HepG2 (cell line): ENCODE data around the gene GLRA3. TPM values are rescaled to one million over a fixed set of nuclear protein-coding genes. Genes with fewer than 3 reads are reported as not detected.

Experiments used
- ATAC-seq: fragments of 200-7000 bp; cut with Tn5 transposase; 3 replicates; pipeline ENCODE4 v1.9.1; 2020; ENCODE audit warnings: mild to moderate bottlenecking, moderate library complexity
- BruUV-seq: library from RNA; stranded (reverse); fragments of 400-500 nt; replicated peaks from 2 replicates; lab custom pipeline; 2021; lab: Mats Ljungman, UMichigan
- CTCF ChIA-PET: fragments of 300-600 bp; formaldehyde crosslinking; extraction: SDS; loops from one replicate; lab custom pipeline; 2021; ENCODE audit warnings: low total read pairs, inconsistent platforms, low intra/inter-chr PET ratio; lab: Yijun Ruan, JAX
- POLR2A ChIA-PET: fragments of 350-600 bp; sonication (Branson Sonifier 250); formaldehyde crosslinking; loops from one replicate; lab custom pipeline; 2020; ENCODE audit warnings: antibody characterized with exemption, inconsistent platforms; lab: Yijun Ruan, JAX
- DNase-seq: peaks from one replicate; pipeline ENCODE4 v3.0.0-alpha.2; 2015; ENCODE audit warnings: low spot score
- FAIRE-seq: peaks from 3 replicates; lab custom pipeline; 2011; peaks lifted over from hg19 to GRCh38; lab: Jason Lieb, UNC
- H2AFZ ChIP-seq: one replicate; pipeline ENCODE4 v1.6.1; 2011; ENCODE audit warnings: low read length, inconsistent platforms
- H3K27ac ChIP-seq: fragments of 300-600 bp; 3 replicates; pipeline ENCODE4 v1.8.0; 2011; ENCODE audit warnings: mixed run types, mild to moderate bottlenecking, mixed read lengths, low read length, inconsistent platforms; ENCODE audit not compliant: insufficient read depth; ENCODE audit errors: extremely low read length
- H3K27me3 ChIP-seq, 2 experiments: fragments of 200-600 bp in 1 of 2; 2 replicates in 1 of 2; 3 replicates in 1 of 2; pipeline versions ENCODE4 v1.6.0 to v1.8.0; 2011; ENCODE audit warnings: low read length in 2 of 2, mild to moderate bottlenecking in 2 of 2, moderate library complexity in 2 of 2, inconsistent platforms in 1 of 2; ENCODE audit not compliant: insufficient read depth in 2 of 2, control insufficient read depth in 1 of 2
- H3K36me3 ChIP-seq, 2 experiments: fragments of 200-600 bp in 1 of 2; replicated peaks in 1 of 2; 2 replicates in 1 of 2; 3 replicates in 1 of 2; pipeline versions ENCODE4 v1.5.1 to v1.8.0; 2011; ENCODE audit warnings: low read length in 2 of 2, inconsistent platforms in 1 of 2; ENCODE audit not compliant: insufficient read depth in 2 of 2, control insufficient read depth in 1 of 2
- H3K4me1 ChIP-seq: 2 replicates; pipeline ENCODE4 v1.5.1; 2012; ENCODE audit warnings: low read length, inconsistent platforms; ENCODE audit not compliant: insufficient read depth
- H3K4me2 ChIP-seq: 2 replicates; pipeline ENCODE4 v1.6.0; 2011; ENCODE audit warnings: low read depth, low read length, inconsistent platforms
- H3K4me3 ChIP-seq, 3 experiments: fragments of 200-600 bp in 1 of 3; sonication (generic), shearing (Covaris generic) in 1 of 3; replicated peaks in 1 of 3; 2 replicates each; pipeline ENCODE4 v1.5.1; 2011 to 2016; ENCODE audit warnings: low read length in 3 of 3, inconsistent platforms in 2 of 3, low read depth in 2 of 3, mild to moderate bottlenecking in 2 of 3, control low read depth in 1 of 3, mixed read lengths in 1 of 3; ENCODE audit not compliant: insufficient read depth in 1 of 3
- H3K79me2 ChIP-seq: one replicate; pipeline ENCODE4 v1.6.1; 2011; ENCODE audit warnings: low read length, inconsistent platforms; ENCODE audit not compliant: insufficient read depth
- H3K9ac ChIP-seq: 2 replicates; pipeline ENCODE4 v1.6.0; 2011; ENCODE audit warnings: mild to moderate bottlenecking, low read depth, low read length, inconsistent platforms; ENCODE audit not compliant: insufficient read depth
- H3K9me3 ChIP-seq: 2 replicates; pipeline ENCODE4 v1.5.1; 2012; ENCODE audit warnings: mild to moderate bottlenecking, low read length
- H4K20me1 ChIP-seq: 2 replicates; pipeline ENCODE4 v1.6.0; 2011; ENCODE audit warnings: inconsistent platforms, mild to moderate bottlenecking, low read length, moderate library complexity; ENCODE audit not compliant: insufficient read depth
- CAMTA2 ChIP-seq: sonication (generic); formaldehyde crosslinking; IDR thresholded peaks from 2 replicates; pipeline ENCODE4 v1.4.0; 2020; ENCODE audit warnings: mild to moderate bottlenecking, missing genetic modification reagents, borderline replicate concordance
- FOSL2 ChIP-seq: sonication (generic); formaldehyde crosslinking; IDR thresholded peaks from 2 replicates; pipeline ENCODE4 v1.4.0; 2020; ENCODE audit warnings: missing genetic modification reagents
- JUND ChIP-seq: sonication (generic); formaldehyde crosslinking; IDR thresholded peaks from 2 replicates; pipeline ENCODE4 v1.8.0; 2022; ENCODE audit warnings: mild to moderate bottlenecking, missing genetic modification reagents
- MAFF ChIP-seq: IDR thresholded peaks from 2 replicates; pipeline ENCODE4 v1.6.1; 2011; ENCODE audit warnings: low read depth, low read length, improper control_type of control experiment
- MAFK ChIP-seq, 2 experiments: IDR thresholded peaks in 1 of 2; conservative IDR thresholded peaks in 1 of 2; 2 replicates each; pipeline ENCODE4 v1.6.1; 2011; ENCODE audit warnings: improper control_type of control experiment in 2 of 2, low read length in 2 of 2
- SETDB1 ChIP-seq: sonication (generic); formaldehyde crosslinking; IDR thresholded peaks from 2 replicates; pipeline ENCODE4 v1.5.1; 2020; ENCODE audit warnings: missing genetic modification reagents, mild to moderate bottlenecking, borderline replicate concordance
- XRCC5 ChIP-seq: fragments of 200-400 bp; formaldehyde crosslinking; optimal IDR thresholded peaks from 2 replicates; pipeline ENCODE3; 2017; ENCODE audit warnings: mild to moderate bottlenecking, low read length
- ZNF614 ChIP-seq: IDR thresholded peaks from 2 replicates; pipeline ENCODE4 v1.6.1; 2018; ENCODE audit warnings: missing biosample characterization, missing genetic modification reagents, inconsistent platforms, borderline replicate concordance
- ZNF660 ChIP-seq: sonication (generic); formaldehyde crosslinking; IDR thresholded peaks from 2 replicates; pipeline ENCODE4 v1.5.1; 2020; ENCODE audit warnings: mild to moderate bottlenecking, low read depth, missing genetic modification reagents, borderline replicate concordance
- ZNF674 ChIP-seq: sonication (generic); formaldehyde crosslinking; IDR thresholded peaks from 2 replicates; pipeline ENCODE4 v1.5.0; 2020; ENCODE audit warnings: low read depth, mild to moderate bottlenecking, missing genetic modification reagents
- WGBS: methylation state at CpG from one replicate; pipeline ENCODE4 v1.1.6; 2017; ENCODE audit warnings: low lambda C conversion rate; 5-methylcytosine and 5-hydroxymethylcytosine counted together
- in situ Hi-C: cut with HindIII; loops from 2 replicates; pipeline ENCODE4 v1.10.0; 2017; ENCODE audit warnings: low pct_unique_long_range_greater_than_20kb; ENCODE audit not compliant: extremely low pct_ligation_motif_present
- intact Hi-C: fragments of 100-400 bp; cut with micrococcal nuclease; formaldehyde crosslinking; loops from one replicate; pipeline ENCODE4 v1.10.0; 2022; ENCODE audit not compliant: unreplicated experiment
- polyA plus RNA-seq, 8 experiments: library from polyadenylated mRNA; depleted of rRNA in 3 of 8; stranded (reverse) in 7 of 8; unstranded in 1 of 8; fragments of >200 nt; fragmentation: Illumina TruSeq in 4 of 8; extraction: Trizol in 4 of 8; gene quantifications; 2 replicates each; pipeline versions ENCODE4 v1.2.1 to v1.2.3, GENCODE V29; 2011 to 2016; ENCODE audit warnings: low read depth in 4 of 8, missing spikeins in 1 of 8, mixed read lengths in 1 of 8; ENCODE audit not compliant: insufficient read depth in 1 of 8
- total RNA-seq, 5 experiments: library from RNA; depleted of rRNA; stranded (reverse); fragments of >200 nt; fragmentation: Illumina TruSeq; extraction: Trizol; gene quantifications; 2 replicates each; pipeline ENCODE4 v1.2.3, GENCODE V29; 2016; ENCODE audit warnings: low read depth in 1 of 5
- TF ChIP-seq, protein P1 (sequence below): IDR thresholded peaks from 2 replicates; pipeline ENCODE4 v1.6.1; 2018; ENCODE audit warnings: missing genetic modification reagents, mild to moderate bottlenecking, missing compliant biosample characterization

Gene GLRA3
- total and polyA plus RNA-seq, 2 of the 13 experiments (the other 11 are each of a cell fraction or from before 2014, with no cell fraction given) = not detected

DNA sequence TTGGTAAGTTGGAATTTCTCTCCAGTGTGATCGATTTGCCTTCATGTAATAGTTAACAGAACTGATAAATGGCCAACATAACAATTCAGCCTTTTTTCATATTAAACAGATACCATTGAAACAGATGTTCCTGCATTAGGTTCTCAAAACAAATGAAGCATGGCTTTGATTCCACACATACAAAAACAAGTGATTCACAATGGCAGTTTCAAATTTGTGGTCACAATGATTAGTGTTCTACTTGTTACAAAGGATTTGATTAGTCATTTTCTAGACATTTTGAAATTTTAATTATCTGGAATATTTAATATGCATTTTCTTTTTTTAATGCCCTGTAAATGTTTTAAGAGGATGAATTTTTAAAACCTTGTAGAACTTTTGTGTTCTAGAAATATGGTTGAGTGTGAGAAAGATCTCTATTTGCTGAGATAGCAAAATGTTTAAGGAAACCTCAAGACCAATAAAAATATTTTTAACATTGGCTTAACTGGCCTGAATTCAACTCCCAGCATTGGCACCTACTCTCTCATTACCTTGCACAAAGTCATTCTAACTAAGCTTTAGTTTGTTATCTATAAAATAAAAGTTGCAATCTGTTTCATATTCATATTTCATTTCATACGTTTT is 18.9 kb upstream of the GLRA3 start:
- peak; percentile 50; the same call in 1 of the 2 replicates for TF ChIP-seq MAFF
- TF ChIP-seq FOSL2 = no peak
- peak; percentile 58 to 80 for TF ChIP-seq MAFK (conservative IDR thresholded peaks at IDR 0.05 in 1 of 2, IDR thresholded peaks at IDR 0.05 in 1 of 2; ENCODE audit: low read length in 2 of 2)
- no peak for TF ChIP-seq ZNF660 (CRISPR knock-in tag)
- DNase-seq = no peak
- in situ Hi-C loops (no loop called here), intact Hi-C loops (no loop called here)
- H2AFZ ChIP-seq = no peak overlapping the region
- no peak for ATAC-seq
- ChIA-PET POLR2A (no interaction called here), CTCF (no interaction called here)
- FAIRE-seq = no peak
- no peaks in the 10 kb centered on the region for H3K27me3 ChIP-seq
- 0 out of 6 replicates have a peak overlapping the region, but pooled peaks of 1 of the 3 experiments have one; percentile 1 for H3K4me3 ChIP-seq
- no peak overlapping the region for H3K4me2 ChIP-seq
- no peaks in the 10 kb centered on the region for H4K20me1 ChIP-seq
- H3K27ac ChIP-seq = no peak overlapping the region
- BruUV-seq = no TSS peak
- 3% methylated on average over 2 of the region's 2 CpGs for WGBS
- peaks cover 34% of the 10 kb centered on the region for H3K9me3 ChIP-seq
- H3K4me1 ChIP-seq = no peaks in the 10 kb centered on the region
- H3K36me3 ChIP-seq = no peaks in the 10 kb centered on the region
- no peak overlapping the region for H3K9ac ChIP-seq
- no peaks in the 10 kb centered on the region for H3K79me2 ChIP-seq

DNA sequence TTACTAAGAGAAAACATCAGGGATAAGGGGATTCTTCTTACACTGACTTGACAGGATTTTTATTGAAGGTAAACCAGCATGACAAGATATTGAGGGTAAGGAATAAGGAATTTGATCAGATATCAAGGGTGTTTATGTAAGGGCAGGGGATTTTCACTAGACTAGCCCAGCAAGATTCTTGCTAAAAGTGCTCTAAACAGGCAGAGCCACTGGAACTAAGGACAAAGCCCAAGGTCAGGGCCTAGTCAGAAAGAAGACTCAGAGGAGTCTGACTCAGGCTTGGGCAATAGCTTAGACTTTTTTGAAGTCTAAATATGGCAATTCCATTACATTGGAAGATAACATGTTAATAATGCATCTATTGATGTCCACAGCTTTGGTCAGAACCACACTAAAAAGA is 6.5 kb upstream of the GLRA3 start:
- Histone ChIP-seq H3K4me1 (no peaks in the 10 kb centered on the region), H3K9ac (no peak overlapping the region), H4K20me1 (no peaks in the 10 kb centered on the region), H3K27me3 (no peaks in the 10 kb centered on the region), H3K4me2 (no peak overlapping the region), H3K9me3 (peaks cover 28% of the 10 kb centered on the region), H3K79me2 (no peaks in the 10 kb centered on the region), H3K27ac (no peak overlapping the region), H3K36me3 (no peaks in the 10 kb centered on the region), H3K4me3 (no peak overlapping the region), H2AFZ (no peak overlapping the region)
- DNase-seq (no peak), ATAC-seq (no peak), FAIRE-seq (no peak)
- BruUV-seq = no TSS peak
- in situ Hi-C loops = no loop called here
- ChIA-PET POLR2A (no interaction called here), CTCF (no interaction called here)
- intact Hi-C loops = no loop called here
- TF ChIP-seq XRCC5 (no peak), JUND (CRISPR knock-in tag) (no peak), ZNF674 (CRISPR knock-in tag) (no peak), CAMTA2 (CRISPR knock-in tag) (no peak), ZNF614 (CRISPR knock-in tag) (no peak), SETDB1 (CRISPR knock-in tag) (no peak)
- TF ChIP-seq, protein P1, sequence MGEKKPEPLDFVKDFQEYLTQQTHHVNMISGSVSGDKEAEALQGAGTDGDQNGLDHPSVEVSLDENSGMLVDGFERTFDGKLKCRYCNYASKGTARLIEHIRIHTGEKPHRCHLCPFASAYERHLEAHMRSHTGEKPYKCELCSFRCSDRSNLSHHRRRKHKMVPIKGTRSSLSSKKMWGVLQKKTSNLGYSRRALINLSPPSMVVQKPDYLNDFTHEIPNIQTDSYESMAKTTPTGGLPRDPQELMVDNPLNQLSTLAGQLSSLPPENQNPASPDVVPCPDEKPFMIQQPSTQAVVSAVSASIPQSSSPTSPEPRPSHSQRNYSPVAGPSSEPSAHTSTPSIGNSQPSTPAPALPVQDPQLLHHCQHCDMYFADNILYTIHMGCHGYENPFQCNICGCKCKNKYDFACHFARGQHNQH (CRISPR knock-in tag) = no peak
